Measurements from ENCODE around the gene VAV3. TPM values are rescaled to one million over a fixed set of nuclear protein-coding genes. Genes with fewer than 3 reads are reported as not detected.

Gene VAV3
- total and polyA plus RNA-seq, 2 of the 8 experiments (the other 6 are each of a cell fraction or from before 2014, with no cell fraction given) = 2.9 to 7.9 TPM

GRCh38 chr1:107991371-107992066, 26.5 kb upstream of the VAV3 start:
- WGBS, 2 experiments (ENCODE audit: extremely low coverage in 1 of 2, insufficient coverage in 1 of 2, insufficient read length in 1 of 2, insufficient replicate concordance in 2 of 2, low coverage in 1 of 2, low lambda C conversion rate in 2 of 2, missing lambda C conversion rate in 1 of 2) = 91% methylated on average over 8 of the region's 8 CpGs; no CpG with 5 or more reads in 1 of the 2 experiments

More at GRCh38 chr1:107991371-107992066, 26.5 kb upstream of the VAV3 start:
- Histone ChIP-seq H3K14ac (ENCODE audit: insufficient read length) (no peak overlapping the region), H2BK5ac (ENCODE audit: low read depth, low read length) (no peak overlapping the region), H2BK20ac (ENCODE audit: low read length) (no peak overlapping the region), H3K23ac (ENCODE audit: insufficient read length) (no peak overlapping the region), H3K9me3 (ENCODE audit: insufficient read depth in 2 of 2, low read depth in 1 of 2, low read length in 1 of 2) (no peaks in the 10 kb centered on the region), H4K20me1 (replicated peaks in 1 of 2; ENCODE audit: control insufficient read depth in 1 of 2, insufficient read depth in 2 of 2, low read length in 2 of 2) (no peaks in the 10 kb centered on the region), H3K4me1 (replicated peaks in 1 of 4; ENCODE audit: control insufficient read depth in 3 of 4, insufficient read depth in 4 of 4, low read length in 3 of 4) (no peaks in the 10 kb centered on the region), H3K4ac (replicated peaks; ENCODE audit: insufficient read length, low read depth, low read length) (no peak overlapping the region), H2BK15ac (ENCODE audit: low read length) (no peak overlapping the region), H3K79me1 (ENCODE audit: low read depth, low read length) (no peaks in the 10 kb centered on the region), H4K8ac (ENCODE audit: extremely low read depth, insufficient read depth, low read length) (no peak overlapping the region), H2BK120ac (replicated peaks; ENCODE audit: low read depth, low read length) (no peak overlapping the region), H2BK12ac (ENCODE audit: low read depth, low read length) (no peak overlapping the region), H3K23me2 (ENCODE audit: low read depth, low read length) (no peaks in the 10 kb centered on the region), H2AK5ac (ENCODE audit: low read depth, low read length) (no peak overlapping the region), H3K4me3 (ENCODE audit: extremely low read depth in 1 of 4, insufficient read depth in 2 of 4, low read depth in 3 of 4, low read length in 4 of 4) (no peak overlapping the region), H4K91ac (replicated peaks; ENCODE audit: insufficient read length, low read length) (no peak overlapping the region), H2AFZ (ENCODE audit: low read length) (no peak overlapping the region; the same call in 1 of the 2 replicates), H3K36me3 (ENCODE audit: control insufficient read depth in 2 of 4, insufficient read depth in 4 of 4, low read length in 3 of 4) (no peaks in the 10 kb centered on the region), H3K56ac (replicated peaks; ENCODE audit: insufficient read length, low read depth, low read length) (no peak overlapping the region), H3K9ac (replicated peaks in 1 of 4; ENCODE audit: extremely low read depth in 1 of 4, low read depth in 3 of 4, low read length in 3 of 4) (no peak overlapping the region), H3K27me3 (replicated peaks in 1 of 4; ENCODE audit: control insufficient read depth in 3 of 4, extremely low read depth in 1 of 4, insufficient read depth in 3 of 4, low read length in 3 of 4) (no peaks in the 10 kb centered on the region), H3K18ac (ENCODE audit: extremely low read depth, low read length) (no peak overlapping the region), H3K79me2 (ENCODE audit: control insufficient read depth in 1 of 2, insufficient read depth in 2 of 2, low read length in 2 of 2) (no peaks in the 10 kb centered on the region), H3K4me2 (ENCODE audit: insufficient read depth in 1 of 2, low read depth in 2 of 2, low read length in 2 of 2) (no peak overlapping the region), H3K27ac (ENCODE audit: low read depth, low read length) (no peak overlapping the region), H4K5ac (ENCODE audit: insufficient read length, low read depth, low read length) (no peak overlapping the region)
- CTCF ChIA-PET (ENCODE audit: partially characterized antibody) = no interaction called here
- POLR2A ChIA-PET (ENCODE audit: partially characterized antibody) = interaction anchor here (0.6 kb wide), 1 partner anchor 20 kb away, joined by 3 read pairs; no protein-coding TSS in a partner anchor
- FAIRE-seq (no peak), DNase-seq (ENCODE audit: low read depth in 1 of 2, low spot score in 2 of 2) (no peak)
- TF ChIP-seq NRF1 (IDR thresholded peaks at IDR 0.05; ENCODE audit: low read depth, low read length) = no peak
- TF ChIP-seq MAFK (IDR thresholded peaks at IDR 0.05; ENCODE audit: low read depth, low read length) = no peak
- no peak for TF ChIP-seq CHD2 (IDR thresholded peaks at IDR 0.05; ENCODE audit: low read length)
- TF ChIP-seq CHD1 (IDR thresholded peaks at IDR 0.05; ENCODE audit: low read depth, low read length) = no peak
- no peak for TF ChIP-seq TAF7 (optimal IDR thresholded peaks at IDR 0.05; ENCODE audit: borderline replicate concordance, low read depth, low read length)
- no peak for TF ChIP-seq CBX8 (IDR thresholded peaks at IDR 0.05; ENCODE audit: borderline replicate concordance, low read depth, low read length)
- TF ChIP-seq SIRT6 (IDR thresholded peaks at IDR 0.05; ENCODE audit: low read length) = no peak
- no peak for TF ChIP-seq PHF8 (conservative IDR thresholded peaks at IDR 0.05; ENCODE audit: low read depth, low read length)
- no peak for TF ChIP-seq EP300 (IDR thresholded peaks at IDR 0.05; ENCODE audit: borderline replicate concordance in 1 of 2, low read depth in 2 of 2, low read length in 2 of 2)
- no peak for TF ChIP-seq KDM5A (IDR thresholded peaks at IDR 0.05; ENCODE audit: low read length)
- TF ChIP-seq CEBPB (IDR thresholded peaks at IDR 0.05; ENCODE audit: low read depth, low read length) = no peak
- TF ChIP-seq SIX5 (IDR thresholded peaks at IDR 0.05; ENCODE audit: low read depth, low read length) = no peak
- TF ChIP-seq POU5F1 (IDR thresholded peaks at IDR 0.05; ENCODE audit: low read depth, low read length) = no peak
